GM23338 (cell line): ENCODE results near the gene SNX32. TPM values are rescaled to one million over a fixed set of nuclear protein-coding genes. Genes with fewer than 3 reads are reported as not detected.

Source experiments
- ATAC-seq: fragments of 200-7000 bp; cut with Tn5 transposase; 3 replicates; pipeline ENCODE4 v1.9.1; 2020
- DNase-seq: peaks from one replicate; pipeline ENCODE4 v3.0.0-alpha.2; 2015; ENCODE audit warnings: low spot score
- H2AFZ ChIP-seq: fragments of 200-600 bp; sonication (generic); 2 replicates; pipeline ENCODE4 v1.8.0; 2016; ENCODE audit warnings: antibody characterized with exemption, mild to moderate bottlenecking, moderate library complexity
- H3F3A ChIP-seq: fragments of 200-600 bp; sonication (generic); replicated peaks from 2 replicates; pipeline ENCODE4 v1.8.0; 2017; ENCODE audit warnings: antibody characterized with exemption, mixed run types, low read depth
- H3K27ac ChIP-seq: fragments of 200-600 bp; sonication (generic); 2 replicates; pipeline ENCODE4 v1.6.1; 2016; ENCODE audit warnings: low read depth
- H3K27me3 ChIP-seq: fragments of 200-600 bp; sonication (generic); 2 replicates; pipeline ENCODE4 v1.8.0; 2016; ENCODE audit warnings: mild to moderate bottlenecking, mixed run types, moderate library complexity; ENCODE audit not compliant: insufficient read depth
- H3K36me3 ChIP-seq: fragments of 200-600 bp; sonication (generic); 2 replicates; pipeline ENCODE4 v1.8.0; 2016; ENCODE audit warnings: mild to moderate bottlenecking; ENCODE audit not compliant: insufficient read depth
- H3K4me1 ChIP-seq: fragments of 200-600 bp; sonication (generic); 2 replicates; pipeline ENCODE4 v1.8.0; 2016; ENCODE audit warnings: mild to moderate bottlenecking, moderate library complexity; ENCODE audit not compliant: insufficient read depth
- H3K4me2 ChIP-seq: fragments of 200-600 bp; sonication (generic); 2 replicates; pipeline ENCODE4 v1.7.1; 2017; ENCODE audit warnings: mixed run types
- H3K4me3 ChIP-seq: fragments of 200-600 bp; sonication (generic); 2 replicates; pipeline ENCODE4 v1.6.1; 2016; ENCODE audit warnings: mixed run types
- H3K79me2 ChIP-seq: fragments of 200-600 bp; sonication (generic); replicated peaks from 2 replicates; pipeline ENCODE4 v1.8.0; 2017; ENCODE audit warnings: mild to moderate bottlenecking; ENCODE audit not compliant: insufficient read depth
- H3K9me2 ChIP-seq: fragments of 200-600 bp; sonication (generic); 2 replicates; pipeline ENCODE4 v1.8.0; 2017; ENCODE audit not compliant: insufficient read depth
- H4K20me1 ChIP-seq: fragments of 200-600 bp; sonication (generic); replicated peaks from 2 replicates; pipeline ENCODE4 v1.8.0; 2017; ENCODE audit warnings: mild to moderate bottlenecking; ENCODE audit not compliant: insufficient read depth
- H3K27ac Mint-ChIP-seq: 2 replicates; pipeline ENCODE4 v1.8.0; 2020; ENCODE audit warnings: inconsistent platforms, mild to moderate bottlenecking, moderate library complexity, mixed read lengths
- H3K27me3 Mint-ChIP-seq: 3 replicates; pipeline ENCODE4 v1.8.0; 2022; ENCODE audit warnings: low read depth, mild to moderate bottlenecking, moderate library complexity, mixed read lengths, inconsistent platforms; ENCODE audit not compliant: insufficient read depth, poor library complexity
- H3K36me3 Mint-ChIP-seq: 3 replicates; pipeline ENCODE4 v1.8.0; 2021; ENCODE audit warnings: low read depth, mild to moderate bottlenecking, inconsistent platforms, moderate library complexity, mixed read lengths
- H3K4me1 Mint-ChIP-seq: 3 replicates; pipeline ENCODE4 v1.8.0; 2020; ENCODE audit warnings: mild to moderate bottlenecking, inconsistent platforms, mixed read lengths
- H3K4me3 Mint-ChIP-seq: 3 replicates; pipeline ENCODE4 v1.8.0; 2021; ENCODE audit warnings: moderate library complexity, mild to moderate bottlenecking, inconsistent platforms, mixed read lengths
- H3K9me3 Mint-ChIP-seq: 3 replicates; pipeline ENCODE4 v1.8.0; 2020; ENCODE audit warnings: moderate library complexity, mild to moderate bottlenecking, inconsistent platforms, mixed read lengths
- CREB1 ChIP-seq: fragments of 250-450 bp; sonication (Bioruptor Pico); IDR thresholded peaks from 2 replicates; pipeline ENCODE4 v1.5.0; 2020; ENCODE audit warnings: low read depth, mild to moderate bottlenecking, moderate library complexity
- ETS1 ChIP-seq: IDR thresholded peaks from 2 replicates; pipeline ENCODE4 v1.6.1; 2016; ENCODE audit warnings: antibody characterized with exemption
- EZH2phosphoT487 ChIP-seq: fragments of 200-600 bp; sonication (generic); IDR thresholded peaks from one replicate; pipeline ENCODE4 v1.8.1; 2018; ENCODE audit warnings: antibody characterized with exemption; ENCODE audit not compliant: unreplicated experiment
- JUNB ChIP-seq: IDR thresholded peaks from one replicate; pipeline ENCODE4 v1.6.1; 2016; ENCODE audit warnings: antibody characterized with exemption; ENCODE audit not compliant: unreplicated experiment
- NANOG ChIP-seq: IDR thresholded peaks from 2 replicates; pipeline ENCODE4 v1.6.1; 2016; ENCODE audit warnings: antibody characterized with exemption, borderline replicate concordance
- POLR2AphosphoS5 ChIP-seq: IDR thresholded peaks from 2 replicates; pipeline ENCODE4 v1.6.1; 2016; ENCODE audit warnings: antibody characterized with exemption, low read depth
- REST ChIP-seq: IDR thresholded peaks from one replicate; pipeline ENCODE4 v1.6.1; 2018; ENCODE audit warnings: antibody characterized with exemption; ENCODE audit not compliant: unreplicated experiment
- STAT1 ChIP-seq: IDR thresholded peaks from one replicate; pipeline ENCODE4 v1.6.1; 2016; ENCODE audit warnings: antibody characterized with exemption; ENCODE audit not compliant: unreplicated experiment
- ZNF114 ChIP-seq: fragments of 250-450 bp; sonication (Bioruptor Pico); IDR thresholded peaks from 2 replicates; pipeline ENCODE4 v1.5.0; 2020; ENCODE audit warnings: mild to moderate bottlenecking, moderate library complexity
- ZNF331 ChIP-seq: fragments of 250-450 bp; sonication (Bioruptor Pico); IDR thresholded peaks from 2 replicates; pipeline ENCODE4 v1.5.0; 2020; ENCODE audit warnings: low read depth, mild to moderate bottlenecking, moderate library complexity
- ZNF462 ChIP-seq: fragments of 250-450 bp; sonication (Bioruptor Pico); IDR thresholded peaks from 2 replicates; pipeline ENCODE4 v1.5.0; 2020; ENCODE audit warnings: mild to moderate bottlenecking, moderate library complexity
- polyA plus RNA-seq: library from polyadenylated mRNA; unstranded; fragments of >200 nt; fragmentation: Nextera tagmentation; extraction: Ambion mirVana; gene quantifications from 2 replicates; pipeline ENCODE4 v1.2.1, GENCODE V29; 2016
- total RNA-seq: library from RNA; depleted of rRNA; stranded (reverse); fragments of >200 nt; shearing (Covaris generic); gene quantifications from 2 replicates; pipeline ENCODE4 v1.2.3, GENCODE V29; 2014

SNX32 gene
- total and polyA plus RNA-seq, 2 experiments from 2014 or later, result 0.49 to 1.2 TPM

GRCh38 chr11:65790104-65790901 is 43.5 kb upstream of the SNX32 start:
- Histone ChIP-seq H3K79me2 (no peaks in the 10 kb centered on the region; the same call in 1 of the 2 replicates), H3F3A (no peaks in the 10 kb centered on the region), H3K4me3 (no peak overlapping the region), H3K36me3 (no peaks in the 10 kb centered on the region), H3K4me2 (no peak overlapping the region), H3K9me2 (0 out of 2 replicates have a peak, but pooled peaks cover 2% of the 10 kb centered on the region), H3K4me1 (peaks cover 29% of the 10 kb centered on the region), H3K27ac (no peak overlapping the region), H4K20me1 (no peaks in the 10 kb centered on the region), H3K27me3 (peaks cover 36% of the 10 kb centered on the region), H2AFZ (no peak overlapping the region)
- TF ChIP-seq CREB1 (CRISPR knock-in tag), result no peak
- no peak for TF ChIP-seq NANOG
- TF ChIP-seq ZNF462 (CRISPR knock-in tag), result no peak
- no peak for TF ChIP-seq POLR2AphosphoS5
- TF ChIP-seq ZNF114 (CRISPR knock-in tag), result no peak
- no peak for TF ChIP-seq REST
- no peak for TF ChIP-seq ETS1
- TF ChIP-seq ZNF331, result no peak
- no peak for TF ChIP-seq STAT1
- TF ChIP-seq JUNB, result no peak
- no peak for TF ChIP-seq EZH2phosphoT487
- ATAC-seq (peak; percentile 1; the same call in 1 of the 3 replicates), DNase-seq (no peak)
- Mint-ChIP-seq H3K9me3 (no peaks in the 10 kb centered on the region; the same call in 2 of the 3 replicates), H3K4me1 (peaks cover 35% of the 10 kb centered on the region), H3K36me3 (no peaks in the 10 kb centered on the region; the same call in 2 of the 3 replicates), H3K27me3 (peaks cover 37% of the 10 kb centered on the region), H3K27ac (no peak overlapping the region), H3K4me3 (no peak overlapping the region)
